Chondrocyte (in vitro differentiated cells): ENCODE results near the gene C6orf47. TPM values are rescaled to one million over a fixed set of nuclear protein-coding genes. Genes with fewer than 3 reads are reported as not detected.

Experiments
- DNase-seq: peaks from one replicate; pipeline ENCODE4 v3.0.0; 2021; ENCODE audit warnings: mixed read lengths, low spot score
- H3K27ac Mint-ChIP-seq: one replicate; pipeline ENCODE4 v1.8.0; 2021; ENCODE audit warnings: mild to moderate bottlenecking, moderate library complexity, mixed read lengths; ENCODE audit not compliant: unreplicated experiment
- H3K27me3 Mint-ChIP-seq: 2 replicates; pipeline ENCODE4 v1.8.0; 2021; ENCODE audit warnings: low read depth, mixed read lengths
- H3K36me3 Mint-ChIP-seq: 2 replicates; pipeline ENCODE4 v1.8.0; 2021; ENCODE audit warnings: low read depth, mixed read lengths
- H3K4me1 Mint-ChIP-seq: 2 replicates; pipeline ENCODE4 v1.8.0; 2021; ENCODE audit warnings: low read depth, mild to moderate bottlenecking, mixed read lengths
- H3K4me3 Mint-ChIP-seq: one replicate; pipeline ENCODE4 v1.8.0; 2021; ENCODE audit warnings: mild to moderate bottlenecking, moderate library complexity, mixed read lengths; ENCODE audit not compliant: unreplicated experiment
- H3K9me3 Mint-ChIP-seq: 2 replicates; pipeline ENCODE4 v1.8.0; 2021; ENCODE audit warnings: low read depth, mixed read lengths
- total RNA-seq: library from RNA; stranded (reverse); gene quantifications from 3 replicates; pipeline ENCODE4 v1.2.1, GENCODE V29; 2021
- TF ChIP-seq, protein P1 (sequence below): fragments of 200-600 bp; sonication (generic); IDR thresholded peaks from 2 replicates; pipeline ENCODE4 v1.5.0; 2021; ENCODE audit warnings: antibody characterized with exemption, mild to moderate bottlenecking, moderate library complexity

C6orf47 gene
- total RNA-seq, 1 donor from 2014 or later = 19.1 TPM

DNA sequence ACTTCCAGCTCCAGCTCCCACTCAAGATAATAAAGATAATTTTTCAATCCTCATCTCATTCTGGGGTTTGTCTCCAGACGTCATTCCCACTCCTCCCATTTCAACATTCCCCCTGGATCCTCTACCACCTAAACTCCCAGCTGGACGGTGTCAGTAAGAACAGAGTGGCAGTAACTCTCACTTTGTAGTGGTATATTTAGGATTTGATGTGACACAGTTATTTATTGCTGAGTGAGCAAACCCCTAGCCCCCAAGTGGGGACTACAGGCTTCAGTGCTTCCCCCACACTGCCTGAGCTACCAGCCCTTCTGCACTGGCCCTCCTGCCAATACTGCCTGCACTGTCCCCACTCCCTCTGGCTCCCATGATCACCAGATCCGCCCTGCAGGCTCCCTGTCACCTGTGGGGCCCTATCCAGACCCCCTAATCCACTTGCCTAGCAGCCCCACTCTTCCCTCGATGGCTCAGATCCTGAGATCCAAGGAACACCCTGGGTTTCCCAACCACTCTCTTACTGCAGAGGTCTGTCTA, 2.4 kb downstream of the C6orf47 start:
- peaks cover 2% of the 10 kb centered on the region for H3K36me3 Mint-ChIP-seq
- TF ChIP-seq, protein P1, sequence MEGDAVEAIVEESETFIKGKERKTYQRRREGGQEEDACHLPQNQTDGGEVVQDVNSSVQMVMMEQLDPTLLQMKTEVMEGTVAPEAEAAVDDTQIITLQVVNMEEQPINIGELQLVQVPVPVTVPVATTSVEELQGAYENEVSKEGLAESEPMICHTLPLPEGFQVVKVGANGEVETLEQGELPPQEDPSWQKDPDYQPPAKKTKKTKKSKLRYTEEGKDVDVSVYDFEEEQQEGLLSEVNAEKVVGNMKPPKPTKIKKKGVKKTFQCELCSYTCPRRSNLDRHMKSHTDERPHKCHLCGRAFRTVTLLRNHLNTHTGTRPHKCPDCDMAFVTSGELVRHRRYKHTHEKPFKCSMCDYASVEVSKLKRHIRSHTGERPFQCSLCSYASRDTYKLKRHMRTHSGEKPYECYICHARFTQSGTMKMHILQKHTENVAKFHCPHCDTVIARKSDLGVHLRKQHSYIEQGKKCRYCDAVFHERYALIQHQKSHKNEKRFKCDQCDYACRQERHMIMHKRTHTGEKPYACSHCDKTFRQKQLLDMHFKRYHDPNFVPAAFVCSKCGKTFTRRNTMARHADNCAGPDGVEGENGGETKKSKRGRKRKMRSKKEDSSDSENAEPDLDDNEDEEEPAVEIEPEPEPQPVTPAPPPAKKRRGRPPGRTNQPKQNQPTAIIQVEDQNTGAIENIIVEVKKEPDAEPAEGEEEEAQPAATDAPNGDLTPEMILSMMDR = no peak
- peak overlapping the region; percentile 15 for H3K4me3 Mint-ChIP-seq
- DNase-seq = no peak
- no peaks in the 10 kb centered on the region for H3K9me3 Mint-ChIP-seq
- peaks cover 50% of the 10 kb centered on the region for H3K4me1 Mint-ChIP-seq
- H3K27ac Mint-ChIP-seq = peak overlapping the region; percentile 70
- H3K27me3 Mint-ChIP-seq = no peaks in the 10 kb centered on the region

DNA sequence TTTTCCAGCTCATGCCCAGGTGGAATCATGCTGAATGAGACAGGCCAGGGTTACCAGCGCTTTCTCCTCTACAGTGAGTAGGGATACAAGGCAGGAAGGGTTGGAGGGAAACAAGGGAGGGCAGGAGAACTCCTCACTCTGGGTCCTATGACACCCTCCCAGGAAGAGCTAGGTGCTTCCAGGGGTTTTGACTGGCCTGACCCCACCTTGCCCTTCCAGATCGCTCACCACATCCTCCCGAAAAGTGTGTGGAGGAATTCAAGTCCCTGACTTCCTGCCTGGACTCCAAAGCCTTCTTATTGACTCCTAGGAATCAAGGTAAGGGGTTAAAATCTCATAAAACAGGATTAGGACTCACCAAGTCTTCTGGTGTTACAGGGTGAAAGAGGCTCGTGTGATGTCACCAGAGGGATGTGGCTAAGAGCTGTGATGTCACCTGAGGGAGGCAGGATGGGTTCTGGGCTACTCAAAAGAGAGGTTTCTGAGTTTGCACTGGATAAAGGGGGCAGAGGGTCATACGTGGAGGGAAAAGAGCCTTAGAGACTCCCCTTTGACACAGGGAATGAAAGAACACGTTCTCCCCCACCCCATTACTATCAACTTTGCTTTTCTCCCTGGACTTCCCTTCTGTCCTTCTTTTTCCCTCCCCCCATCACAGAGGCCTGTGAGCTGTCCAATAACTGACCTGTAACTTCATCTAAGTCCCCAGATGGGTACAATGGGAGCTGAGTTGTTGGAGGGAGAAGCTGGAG, 3.0 kb downstream of the C6orf47 start:
- H3K27me3 Mint-ChIP-seq = no peaks in the 10 kb centered on the region
- no peaks in the 10 kb centered on the region for H3K9me3 Mint-ChIP-seq
- peak overlapping the region; percentile 70 for H3K27ac Mint-ChIP-seq
- TF ChIP-seq, protein P1 = no peak
- DNase-seq = no peak
- H3K36me3 Mint-ChIP-seq = peaks cover 2% of the 10 kb centered on the region
- H3K4me1 Mint-ChIP-seq = peaks cover 51% of the 10 kb centered on the region
- no peak overlapping the region for H3K4me3 Mint-ChIP-seq

DNA sequence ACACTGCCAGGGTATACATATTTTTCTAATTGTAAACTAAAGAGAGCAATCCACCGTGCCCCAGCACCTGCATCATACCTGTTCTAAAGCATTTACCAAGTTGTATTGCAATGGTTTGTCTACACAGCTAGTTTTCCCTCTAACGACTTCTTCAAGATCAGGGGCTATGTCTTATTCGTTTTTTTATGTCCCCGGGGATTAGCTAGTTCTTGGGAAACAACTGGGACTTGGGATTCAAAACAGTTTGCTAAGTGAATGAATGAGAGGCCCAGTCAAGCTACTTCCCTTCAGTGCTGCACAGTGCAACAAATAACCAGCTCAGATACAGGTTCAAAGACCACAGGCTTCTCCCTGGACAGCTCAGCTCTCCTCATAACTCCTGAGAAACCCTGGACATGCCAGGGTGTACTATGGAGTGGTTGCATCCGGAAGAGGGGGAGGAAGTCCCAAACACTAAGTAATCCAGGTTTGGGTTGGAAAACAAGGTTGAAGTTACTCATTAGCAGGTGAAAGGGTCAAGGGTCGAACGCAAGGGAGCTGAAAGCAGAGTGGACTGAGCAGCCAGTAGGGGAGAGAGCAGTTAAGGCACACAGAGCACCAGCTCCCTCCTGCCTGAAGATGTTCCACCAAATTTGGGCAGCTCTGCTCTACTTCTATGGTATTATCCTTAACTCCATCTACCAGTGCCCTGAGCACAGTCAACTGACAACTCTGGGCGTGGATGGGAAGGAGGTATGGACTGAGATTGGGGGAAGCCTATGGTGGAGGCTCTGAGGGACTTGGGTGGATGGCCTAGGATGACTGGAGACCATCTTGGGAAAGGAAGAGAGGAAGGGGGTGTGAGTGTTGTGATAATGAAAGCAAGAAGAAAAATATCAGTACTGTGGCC, 5.0 kb downstream of the C6orf47 start, which contains the start of gene APOM:
Gene APOM (plus strand): TSS at position 546 of the 889 bp plus-strand sequence. CDS start 73 bp downstream, at position 619.
- peaks cover 4% of the 10 kb centered on the region for H3K36me3 Mint-ChIP-seq
- no peaks in the 10 kb centered on the region for H3K27me3 Mint-ChIP-seq
- no peak within 1 kb of the TSS for H3K4me3 Mint-ChIP-seq

DNA sequence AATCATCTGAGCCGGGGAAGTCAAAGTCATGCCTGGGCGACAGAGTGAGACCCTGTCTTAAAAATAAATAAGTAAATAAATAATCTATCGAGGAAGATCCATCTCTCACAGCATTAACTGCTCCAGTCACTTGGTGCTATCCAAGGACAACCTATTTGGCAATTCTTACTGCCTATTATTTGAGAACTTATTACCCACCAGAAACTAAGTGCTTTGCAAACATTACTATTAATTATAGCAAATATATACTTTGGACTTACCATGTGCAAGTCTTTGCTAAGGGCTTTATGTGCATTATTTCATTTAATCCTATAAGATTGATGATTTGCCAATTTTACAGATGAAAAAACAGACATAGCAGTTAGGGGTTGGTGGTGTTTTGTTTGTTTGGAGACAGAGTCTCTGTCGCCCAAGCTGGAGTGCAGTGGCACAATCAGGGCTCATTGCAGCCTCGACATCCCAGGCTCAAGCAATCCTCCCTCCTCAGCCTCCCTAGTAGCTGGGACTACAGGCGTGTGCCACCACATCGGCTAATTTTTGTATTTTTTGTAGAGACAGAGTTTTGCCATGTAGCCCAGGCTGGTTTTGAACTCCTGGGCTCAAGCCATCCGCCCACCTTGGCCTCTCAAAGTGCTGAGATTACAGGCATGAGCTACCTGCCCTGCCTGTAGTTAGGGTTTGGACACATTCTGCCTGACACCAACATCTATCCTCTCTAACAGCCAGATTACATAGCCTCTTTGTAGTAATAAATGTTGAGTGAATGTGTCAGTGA, 5.8 kb downstream of the C6orf47 start:
- Mint-ChIP-seq H3K4me3 (no peak overlapping the region), H3K27me3 (no peaks in the 10 kb centered on the region), H3K27ac (peak overlapping the region; percentile 32), H3K9me3 (no peaks in the 10 kb centered on the region), H3K36me3 (peaks cover 4% of the 10 kb centered on the region), H3K4me1 (peaks cover 48% of the 10 kb centered on the region)
- no peak for DNase-seq
- TF ChIP-seq, protein P1 = no peak

More for the DNA sequence above, 5.0 kb downstream of the C6orf47 start, which contains the start of gene APOM:
- DNase-seq = no peak
- no peak within 1 kb of the TSS for H3K27ac Mint-ChIP-seq
- H3K4me1 Mint-ChIP-seq = peaks cover 49% of the 10 kb centered on the region
- no peaks in the 10 kb centered on the region for H3K9me3 Mint-ChIP-seq
- TF ChIP-seq, protein P1 = no peak
